Stimulated activated CD8-positive, alpha-beta memory T cell treated with anti-CD3 and anti-CD28 coated beads, Interleukin-2, amount 100 ng/mL, for 48 hours (primary cell): ENCODE measurements around the gene RNU1-3.
"Not testable (repeated sequence)": the region's sequence is repeated elsewhere in the genome, so short reads cannot be mapped to it uniquely, and the experiment has no call there.

Experiments used
- DNase-seq, 2 donors: peaks; one replicate each; pipeline ENCODE4 v3.0.0-alpha.2; 2020; ENCODE audit warnings: low read depth in 2 of 2

The RNU1-3 gene

DNA sequence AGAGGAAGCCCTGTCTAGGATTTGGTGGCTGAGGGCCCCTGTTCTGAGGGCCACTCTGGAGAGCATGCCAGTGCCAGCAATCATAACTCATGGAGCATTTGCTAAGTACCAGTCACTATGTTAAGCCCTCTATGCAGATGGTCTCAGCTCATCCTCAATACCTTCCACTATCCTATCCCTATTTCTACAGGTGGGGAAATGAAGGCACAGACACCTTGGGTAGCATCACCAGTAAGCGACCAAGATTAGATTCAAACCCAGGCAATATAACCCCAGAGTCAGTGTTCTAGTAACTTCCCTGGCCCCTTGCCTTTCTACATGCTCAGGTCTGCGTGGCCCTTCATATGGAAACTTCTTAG is 45.5 kb downstream of the RNU1-3 start:
- DNase-seq, result no peak

DNA sequence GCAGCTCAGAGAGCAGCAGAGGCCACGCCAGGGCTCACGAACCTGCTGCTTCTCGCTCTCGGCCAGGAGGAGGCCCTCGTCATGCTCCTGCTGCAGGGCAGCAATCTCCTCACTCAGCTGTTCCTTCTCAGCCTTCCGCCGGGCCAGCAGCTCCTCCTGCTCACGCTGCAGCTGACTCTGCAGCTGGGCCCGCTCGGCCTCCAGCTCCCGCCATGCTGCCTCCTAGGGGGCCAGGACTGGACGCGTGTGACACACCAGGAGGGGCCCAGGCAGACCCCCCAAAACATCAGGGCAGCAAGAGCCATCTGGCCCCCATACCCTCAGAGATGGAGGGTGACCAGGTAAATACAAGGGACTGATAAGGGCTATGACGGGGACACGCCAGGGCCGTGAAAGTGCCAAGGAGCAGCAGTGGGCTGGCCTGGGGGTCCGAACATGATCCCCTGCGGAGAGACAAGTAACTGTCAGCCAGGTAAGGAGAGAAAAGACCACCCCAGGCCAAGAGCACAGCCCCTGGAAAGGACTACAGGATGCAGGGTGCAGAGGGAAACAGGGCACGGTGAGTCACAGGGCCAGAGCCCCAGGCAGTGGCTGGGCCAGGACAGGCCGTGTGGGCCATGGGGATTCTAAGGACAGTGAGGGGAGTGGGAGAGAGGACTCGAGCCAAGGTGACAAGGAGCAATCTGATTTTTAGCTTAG is 46.8 kb downstream of the RNU1-3 start:
- DNase-seq, result not testable (repeated sequence)

DNA sequence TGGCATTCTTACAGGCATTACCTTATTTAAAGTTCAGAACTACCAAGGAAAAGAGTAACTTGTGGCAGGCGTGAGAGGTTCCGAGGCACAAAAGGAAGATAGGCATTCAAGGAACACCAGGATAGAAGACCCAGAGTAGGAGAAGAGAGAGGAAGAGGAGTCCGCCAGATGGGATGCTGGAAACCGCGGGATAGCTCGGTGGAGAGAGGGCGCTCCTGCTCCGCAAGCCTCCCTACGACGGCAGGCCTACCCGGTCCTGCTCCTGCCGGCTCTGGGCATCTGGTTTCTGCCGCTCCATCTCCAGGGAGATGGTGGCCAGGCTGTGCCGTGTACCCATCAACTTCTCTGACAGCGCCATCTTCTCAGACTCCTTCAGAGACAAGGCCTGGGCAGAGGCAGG is 48.0 kb downstream of the RNU1-3 start:
- DNase-seq, result no peak

DNA sequence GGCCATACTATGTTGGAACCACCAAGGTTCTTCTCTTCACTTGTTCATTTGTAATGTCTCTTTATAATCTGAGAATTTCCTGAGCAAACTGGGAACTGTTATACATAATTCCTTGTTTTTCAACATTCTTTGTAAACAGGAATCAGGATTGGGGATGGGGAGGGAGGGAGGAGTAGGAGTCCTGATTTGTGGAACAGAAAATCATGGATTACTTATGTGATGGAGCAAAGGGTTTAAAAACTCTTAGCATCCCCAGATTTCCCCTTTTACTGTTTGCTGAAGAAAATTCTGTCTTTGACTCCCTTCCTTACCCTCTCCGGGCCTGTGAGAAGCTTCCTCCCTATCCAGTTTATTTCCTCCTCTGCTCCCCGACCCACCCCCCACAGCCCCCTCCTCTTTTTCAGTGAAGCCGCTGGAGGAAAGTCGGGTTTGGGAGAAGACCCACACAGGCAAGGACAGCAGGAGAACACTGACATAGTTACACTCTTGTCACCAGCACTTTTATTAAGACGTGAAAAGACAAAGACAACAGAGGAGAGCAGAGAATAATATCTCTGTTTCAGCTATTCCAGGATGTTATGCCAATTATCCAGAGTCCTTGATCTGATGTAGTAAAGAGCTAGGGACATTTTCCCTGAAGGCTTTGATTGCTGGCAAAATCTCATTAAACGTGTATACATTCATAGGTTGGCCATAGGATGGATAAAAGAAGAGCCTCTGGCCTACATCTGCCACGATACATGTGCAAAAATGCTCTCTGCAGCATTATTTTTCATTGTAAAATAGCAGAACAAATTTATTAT is 48.8 kb downstream of the RNU1-3 start:
- DNase-seq, result no peak

DNA sequence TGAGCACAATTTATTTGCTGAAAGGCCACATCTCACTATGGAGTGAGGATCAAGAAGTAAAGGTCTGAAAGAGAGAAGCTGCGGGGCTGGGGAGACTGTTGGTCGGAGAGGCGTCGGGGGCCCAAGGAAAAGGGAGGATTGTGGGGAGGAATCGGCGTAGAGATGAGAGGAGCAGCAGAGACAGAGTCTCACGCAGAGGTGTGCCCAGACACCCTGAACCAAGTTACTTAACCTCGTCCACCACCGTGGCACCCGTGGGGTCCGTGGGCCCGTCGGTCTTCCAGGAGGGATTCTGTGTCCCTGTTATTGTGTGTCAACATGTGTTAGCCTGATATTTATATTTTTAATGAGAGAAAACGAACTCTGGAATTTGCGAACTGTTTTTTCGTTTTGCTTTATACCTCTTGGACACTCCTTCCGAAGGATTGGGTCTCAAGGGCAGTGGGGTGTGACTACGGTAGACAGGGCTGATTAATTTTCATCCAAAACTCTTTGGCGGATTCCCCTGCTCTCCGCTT is 49.6 kb downstream of the RNU1-3 start:
- no peak for DNase-seq
